Lower leg skin (tissue), 3 donors: ENCODE data around the gene SMARCA2.

ENCODE experiments used
- CTCF ChIP-seq, 3 donors: fragments of 450-650 bp; IDR thresholded peaks; one replicate each; pipeline ENCODE4 v1.5.1; 2016; ENCODE audit warnings: antibody characterized with exemption in 3 of 3, mild to moderate bottlenecking in 3 of 3, moderate library complexity in 2 of 3
- POLR2A ChIP-seq, 2 donors: fragments of 450-650 bp; IDR thresholded peaks; one replicate each; pipeline ENCODE4 v1.6.1; 2016 to 2017; ENCODE audit warnings: antibody characterized with exemption in 2 of 2, mild to moderate bottlenecking in 1 of 2, moderate library complexity in 1 of 2

GRCh38 chr9:2138646-2139045 lies 123.5 kb downstream of the SMARCA2 start:
- no peak for TF ChIP-seq CTCF (IDR thresholded peaks at IDR 0.05)
- no peak for TF ChIP-seq POLR2A (IDR thresholded peaks at IDR 0.05)
